Epidermal melanocyte (primary cell): Measurements from ENCODE around the gene MXI1.

Source experiments
- DNase-seq: peaks from one replicate; pipeline ENCODE4 v3.0.0; 2011; ENCODE audit warnings: low spot score; ENCODE audit not compliant: insufficient read length

MXI1 gene

DNA sequence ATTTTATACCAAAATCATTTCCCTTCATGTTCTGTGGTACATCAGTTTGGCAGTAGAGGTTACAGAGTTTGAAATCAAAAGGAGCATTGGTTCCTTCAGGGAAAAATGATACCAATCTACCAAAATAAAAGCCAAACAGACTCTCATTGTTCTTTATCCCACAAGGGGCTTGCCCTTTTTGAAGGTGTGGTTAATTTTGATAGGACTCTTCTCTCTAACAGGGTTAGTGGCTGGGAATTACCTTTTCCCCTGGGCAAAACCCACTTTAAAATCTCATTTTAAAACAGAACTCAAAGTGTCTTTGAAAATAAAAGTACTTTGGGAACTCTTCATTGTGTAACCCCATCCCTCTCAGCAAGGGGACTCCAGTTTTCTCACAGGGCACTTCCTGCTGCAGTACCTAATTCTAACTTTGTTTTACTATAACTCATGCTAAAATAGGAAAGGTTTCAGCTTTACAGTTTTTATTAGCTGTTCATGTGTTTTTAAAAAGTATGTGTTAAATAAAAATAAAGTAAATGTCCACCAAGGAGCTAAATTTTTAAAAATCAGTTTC lies 66.7 kb downstream of the MXI1 start:
- DNase-seq: no peak

GRCh38 chr10:110274647-110275046 lies 67.2 kb downstream of the MXI1 start:
- DNase-seq: no peak

DNA sequence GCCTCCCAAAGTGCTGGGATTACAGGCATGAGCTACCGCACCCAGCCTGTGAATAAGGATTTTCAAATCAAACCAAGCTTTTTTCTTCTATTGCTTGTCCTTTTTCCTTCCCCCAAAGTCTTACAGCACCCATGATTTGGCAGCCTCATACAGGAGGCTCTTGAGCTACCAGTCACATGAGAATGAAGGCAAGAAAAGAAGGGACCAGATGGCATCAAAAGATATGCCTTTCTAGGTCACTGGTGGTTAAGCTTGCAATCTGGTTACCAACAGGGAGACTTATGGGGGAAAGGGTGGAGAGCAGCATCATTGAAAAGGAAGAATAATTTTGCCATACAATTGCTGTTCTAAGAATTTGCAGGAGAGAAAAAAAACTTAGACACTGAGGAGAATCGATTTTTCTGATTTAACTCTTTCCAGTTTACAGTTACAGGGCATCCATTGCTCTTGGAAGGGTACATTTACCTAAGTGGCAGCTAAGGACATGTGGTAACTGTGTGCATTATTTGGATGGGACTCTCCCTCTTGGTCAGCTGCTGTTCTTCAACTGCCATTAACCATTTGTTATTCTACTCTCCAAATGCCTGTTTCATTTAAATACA lies 67.8 kb downstream of the MXI1 start:
- DNase-seq: no peak

- DNase-seq: no peak
Measured at GRCh38 chr10:110276603-110277002, 69.2 kb downstream of the MXI1 start.

DNA sequence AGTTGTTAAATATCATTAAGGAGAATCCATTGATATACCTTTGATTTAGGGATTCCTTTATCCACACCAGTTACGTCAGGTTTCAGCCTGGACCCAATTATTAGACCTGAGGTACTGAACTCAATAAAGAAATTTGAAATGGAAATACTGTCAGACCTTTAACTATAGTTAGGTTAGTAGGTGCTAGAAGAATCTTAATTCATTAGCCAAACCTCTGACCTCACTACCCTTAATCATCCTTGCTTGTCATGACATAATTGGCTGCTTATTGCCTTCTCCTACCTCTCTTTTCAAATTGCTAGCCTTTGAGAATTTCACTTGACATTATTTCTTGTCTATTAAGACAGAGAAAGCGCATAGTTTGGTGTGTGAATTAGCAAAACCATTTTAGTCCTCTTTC lies 70.2 kb downstream of the MXI1 start:
- no peak for DNase-seq

DNA sequence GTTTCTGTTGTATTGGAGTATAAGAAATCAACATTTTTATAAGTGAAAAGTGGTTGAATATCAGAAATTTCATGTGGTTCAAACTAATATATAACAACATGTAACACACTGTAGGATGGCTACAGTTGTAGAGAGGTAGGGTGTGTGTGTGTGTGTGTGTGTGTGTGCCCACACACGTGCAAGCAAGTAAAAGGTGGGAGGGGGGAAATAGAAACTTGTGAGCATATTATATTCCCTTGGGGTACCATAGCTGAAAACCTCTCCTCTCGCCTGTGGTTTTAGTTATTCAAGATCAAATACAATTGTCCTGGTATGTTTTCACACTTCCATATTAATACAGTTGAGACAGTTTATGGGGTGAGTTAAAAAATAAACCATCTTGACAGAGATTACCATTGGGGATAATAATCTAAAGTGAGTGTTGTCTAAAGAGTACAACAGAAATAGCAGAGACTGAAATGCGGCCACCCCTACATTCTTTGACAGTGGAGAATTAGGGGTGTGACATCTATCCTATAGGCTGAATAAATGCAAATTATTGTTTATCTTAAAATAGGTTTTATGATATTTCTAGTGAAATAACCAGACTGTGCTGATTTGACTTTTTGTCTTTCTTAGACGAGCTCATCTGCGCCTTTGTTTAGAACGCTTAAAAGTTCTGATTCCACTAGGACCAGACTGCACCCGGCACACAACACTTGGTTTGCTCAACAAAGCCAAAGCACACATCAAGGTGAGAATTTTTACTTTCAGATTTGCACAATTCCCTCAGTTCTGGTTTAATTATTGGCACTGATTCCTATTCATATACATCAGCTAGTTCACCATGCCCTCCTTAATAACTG lies 71.4 kb downstream of the MXI1 start:
- DNase-seq: no peak

GRCh38 chr10:110279407-110279986 lies 72.1 kb downstream of the MXI1 start:
- no peak for DNase-seq

- no peak for DNase-seq
Measured at GRCh38 chr10:110284262-110284661, 76.9 kb downstream of the MXI1 start.

- no peak for DNase-seq
Measured at GRCh38 chr10:110285501-110285900, 78.1 kb downstream of the MXI1 start.

- DNase-seq: no peak
Measured at GRCh38 chr10:110286841-110287240, 79.4 kb downstream of the MXI1 start.

DNA sequence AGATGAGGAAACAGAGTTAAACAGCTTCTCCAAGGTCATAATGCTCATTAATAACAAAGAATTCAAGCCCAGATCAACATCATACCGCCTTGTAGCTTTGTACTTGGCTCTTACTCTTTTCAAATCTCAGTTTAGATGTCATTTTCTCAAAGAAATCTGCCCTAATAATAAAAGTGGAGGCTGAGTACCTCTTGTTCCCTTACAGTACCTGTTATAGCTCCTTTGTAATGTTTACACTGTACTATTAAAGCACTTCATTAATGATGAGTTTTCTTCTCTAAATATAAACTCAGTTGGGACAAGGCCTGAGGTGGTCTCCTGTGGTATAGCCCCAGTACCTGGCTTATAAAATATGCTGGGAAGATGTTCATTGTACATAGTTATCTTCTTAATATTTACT lies 89.6 kb downstream of the MXI1 start:
- no peak for DNase-seq

GRCh38 chr10:110300486-110300986 lies 93.1 kb downstream of the MXI1 start:
- no peak for DNase-seq

DNA sequence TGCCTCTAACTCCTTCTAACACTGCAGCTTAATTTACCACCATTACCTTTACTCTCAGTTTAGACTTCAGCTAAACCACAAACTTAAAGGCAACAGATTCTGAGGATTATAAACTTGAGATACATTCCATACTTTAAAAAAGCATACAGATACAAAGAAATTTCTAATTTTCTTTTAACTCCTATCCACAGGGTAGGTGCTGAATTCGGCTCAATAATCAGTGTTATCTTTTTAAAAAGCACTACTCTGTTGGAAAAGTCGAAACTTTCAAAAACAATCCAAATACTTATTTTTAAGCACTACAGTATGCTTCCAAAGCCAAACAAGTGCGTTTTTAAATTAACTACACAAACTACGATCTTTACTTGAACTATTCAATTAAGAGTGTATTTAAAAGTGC lies 96.3 kb downstream of the MXI1 start:
- DNase-seq: no peak

DNA sequence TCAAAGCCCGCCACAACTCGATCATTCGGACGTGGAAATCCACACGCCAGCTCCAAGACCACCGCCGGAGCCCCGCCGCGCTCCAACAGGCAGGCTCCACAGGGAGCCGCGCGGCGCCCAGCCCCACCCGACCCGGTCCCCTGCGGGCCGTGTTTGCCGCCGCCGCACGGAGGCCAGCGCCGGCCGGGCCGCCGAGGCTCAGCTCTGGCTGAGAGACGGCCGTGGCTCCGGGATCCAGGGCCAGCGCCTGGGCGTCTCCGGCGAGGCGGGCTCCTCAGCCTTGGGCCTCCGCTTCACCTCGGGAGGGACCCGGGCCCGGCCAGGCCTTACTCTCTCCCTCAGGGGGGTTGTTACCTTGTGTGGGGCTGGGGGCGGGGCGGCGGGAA lies 97.0 kb downstream of the MXI1 start:
- no peak for DNase-seq

- peak; percentile 90 for DNase-seq
Measured at GRCh38 chr10:110304780-110305421, 97.5 kb downstream of the MXI1 start, which contains the start of gene SMNDC1. TSS of gene SMNDC1 (minus strand) at chr10:110304920. CDS start at chr10:110303587, 1,333 bp downstream.

DNA sequence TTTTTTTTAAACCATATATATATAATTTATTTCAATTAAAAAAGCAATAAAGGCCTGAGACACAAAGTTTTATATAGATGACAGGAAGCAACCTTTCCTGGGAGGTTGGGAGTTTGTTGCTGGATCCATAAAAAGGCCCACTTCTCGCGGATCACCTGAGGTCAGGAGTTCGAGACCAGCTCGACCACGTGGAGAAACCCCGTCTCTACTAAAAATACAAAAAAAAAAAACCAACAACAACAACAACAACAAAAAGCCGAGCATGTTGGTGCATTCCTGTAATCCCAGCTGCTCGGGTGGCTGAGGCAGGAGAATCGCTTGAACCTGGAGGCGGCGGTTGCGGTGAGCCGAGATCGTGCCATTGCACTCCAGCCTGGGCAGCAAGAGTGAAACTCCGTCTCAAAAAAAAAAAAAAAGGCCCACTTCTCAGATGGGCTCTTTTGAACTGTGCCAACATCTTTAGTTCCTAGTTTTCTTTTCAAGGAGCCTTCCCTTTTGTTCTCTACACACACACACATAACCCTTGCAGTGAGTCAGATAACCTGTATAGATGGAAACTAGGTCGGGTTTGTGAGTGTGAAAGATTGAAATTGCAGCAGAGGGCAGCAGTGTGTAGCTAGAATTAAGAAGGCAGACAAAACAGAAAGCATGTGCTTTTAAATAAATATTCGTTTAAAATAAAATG lies 98.5 kb downstream of the MXI1 start:
- DNase-seq: no peak

DNA sequence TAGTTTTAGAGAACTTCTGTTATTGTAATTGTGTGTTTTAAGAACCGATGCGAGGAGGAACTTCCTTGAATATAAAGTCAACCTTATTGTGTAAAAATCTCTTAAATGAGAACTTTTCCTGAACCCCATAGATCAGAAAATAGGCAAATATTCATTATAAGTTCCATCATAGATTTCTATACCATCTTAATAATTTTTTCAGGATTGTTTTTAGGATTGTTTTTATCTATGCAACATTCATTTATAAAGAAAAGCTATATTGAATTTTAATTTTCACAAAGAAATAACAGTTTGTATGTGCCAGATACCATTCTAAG lies 99.0 kb downstream of the MXI1 start:
- no peak for DNase-seq

DNA sequence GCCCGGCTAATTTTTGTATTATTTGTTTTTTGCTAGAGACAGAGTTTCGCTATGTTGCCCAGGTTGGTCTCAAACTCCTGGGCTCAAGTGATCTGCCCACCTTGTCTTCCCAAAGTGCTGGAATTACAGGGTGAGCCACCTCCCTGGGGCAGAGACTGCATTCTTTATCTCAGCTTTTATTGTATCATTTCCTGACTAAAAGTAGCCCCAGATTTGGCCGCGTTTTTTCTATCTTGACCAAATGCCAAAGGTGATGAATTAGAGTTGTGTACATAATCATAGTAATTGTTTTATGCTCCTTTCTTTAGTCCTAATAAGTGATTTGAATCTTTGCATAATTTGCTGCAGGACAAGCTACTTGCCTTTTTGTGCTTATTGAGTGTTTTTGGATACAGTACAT lies 100.4 kb downstream of the MXI1 start:
- no peak for DNase-seq

- DNase-seq: no peak
Measured at GRCh38 chr10:110310741-110311140, 103.3 kb downstream of the MXI1 start.

- peak; percentile 31 for DNase-seq
Measured at GRCh38 chr10:110311357-110311949, 104.0 kb downstream of the MXI1 start.

- no peak for DNase-seq
Measured at GRCh38 chr10:110312206-110312605, 104.8 kb downstream of the MXI1 start.
